HG02840 (cell line): ENCODE data around the gene HOXA3.

Experiments used
- ATAC-seq: cut with Tn5 transposase; IDR thresholded peaks from one replicate; pipeline ENCODE4 v1.9.1; 2021; ENCODE audit warnings: mild to moderate bottlenecking, moderate library complexity, moderate number of reproducible peaks; ENCODE audit not compliant: unreplicated experiment, low FRiP score

The HOXA3 gene

DNA sequence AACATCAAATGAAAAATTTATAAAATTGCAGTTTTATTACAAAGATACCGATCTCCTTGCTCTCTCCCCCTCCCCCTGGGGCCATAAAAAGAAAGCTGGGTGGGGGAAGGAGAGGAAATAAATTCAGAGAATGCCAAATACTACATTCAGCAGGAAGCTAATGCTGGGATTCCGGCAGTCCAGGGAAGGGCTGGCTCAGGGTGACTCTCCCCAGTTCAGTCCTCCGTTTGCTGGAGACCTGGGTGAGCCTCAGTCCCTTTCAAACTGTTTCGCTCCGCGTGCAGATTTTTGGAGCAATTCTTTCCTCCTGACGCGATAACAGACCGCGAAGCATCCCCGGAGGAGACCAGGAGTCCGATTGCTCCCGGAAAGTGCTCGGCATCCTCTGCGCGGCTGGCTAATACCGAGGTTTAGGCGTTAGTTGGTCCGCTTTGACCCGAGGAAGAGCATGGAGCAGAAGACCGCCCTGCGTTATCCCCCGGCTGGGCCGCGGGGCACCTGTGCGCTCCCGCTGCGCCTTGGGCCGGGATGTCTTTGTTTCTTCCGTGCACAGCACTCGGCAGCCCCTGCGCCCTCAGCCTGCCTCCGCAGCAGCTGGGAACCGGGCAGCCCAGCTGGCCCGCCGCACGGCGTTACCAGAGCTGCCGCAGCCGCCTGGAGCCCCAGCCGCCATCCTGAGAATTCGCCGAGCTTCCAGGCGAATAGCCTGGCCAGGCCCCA is 46.0 kb downstream of the HOXA3 start:
- no peak for ATAC-seq

DNA sequence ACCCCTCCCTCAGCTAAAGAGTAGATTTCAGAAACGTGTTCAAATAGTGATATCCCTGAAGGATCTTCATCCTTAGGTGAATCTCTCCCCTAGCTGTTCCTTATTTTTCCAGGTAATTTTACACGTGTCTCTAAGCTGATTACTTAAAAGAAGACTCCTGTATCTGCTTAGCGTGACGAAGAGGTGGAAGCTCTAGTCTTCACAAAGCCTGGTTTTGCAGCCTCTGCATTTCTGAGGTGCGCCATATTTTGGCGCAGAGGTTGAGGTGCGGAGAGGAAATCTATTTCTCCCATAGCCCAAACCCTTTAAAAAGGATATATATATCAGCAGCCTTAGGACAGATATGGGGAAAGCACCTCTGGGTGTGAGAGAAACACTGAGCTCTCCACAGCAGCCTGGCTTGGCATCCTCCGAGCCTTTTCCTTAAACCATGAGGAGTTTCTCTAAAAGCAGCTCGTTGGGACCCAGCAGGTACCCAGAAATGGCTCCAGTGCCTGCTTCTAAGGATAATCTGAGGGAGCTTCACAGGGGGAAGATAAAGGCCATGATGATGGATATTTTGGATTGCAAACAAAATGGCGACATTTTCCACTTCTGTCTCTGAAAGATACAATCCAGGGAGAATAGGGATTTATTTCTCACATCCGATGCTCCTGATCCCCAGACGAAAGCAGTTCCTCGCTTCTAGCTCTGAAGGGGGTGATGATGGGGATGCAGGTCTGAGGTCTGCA is 46.9 kb downstream of the HOXA3 start:
- ATAC-seq: no peak

DNA sequence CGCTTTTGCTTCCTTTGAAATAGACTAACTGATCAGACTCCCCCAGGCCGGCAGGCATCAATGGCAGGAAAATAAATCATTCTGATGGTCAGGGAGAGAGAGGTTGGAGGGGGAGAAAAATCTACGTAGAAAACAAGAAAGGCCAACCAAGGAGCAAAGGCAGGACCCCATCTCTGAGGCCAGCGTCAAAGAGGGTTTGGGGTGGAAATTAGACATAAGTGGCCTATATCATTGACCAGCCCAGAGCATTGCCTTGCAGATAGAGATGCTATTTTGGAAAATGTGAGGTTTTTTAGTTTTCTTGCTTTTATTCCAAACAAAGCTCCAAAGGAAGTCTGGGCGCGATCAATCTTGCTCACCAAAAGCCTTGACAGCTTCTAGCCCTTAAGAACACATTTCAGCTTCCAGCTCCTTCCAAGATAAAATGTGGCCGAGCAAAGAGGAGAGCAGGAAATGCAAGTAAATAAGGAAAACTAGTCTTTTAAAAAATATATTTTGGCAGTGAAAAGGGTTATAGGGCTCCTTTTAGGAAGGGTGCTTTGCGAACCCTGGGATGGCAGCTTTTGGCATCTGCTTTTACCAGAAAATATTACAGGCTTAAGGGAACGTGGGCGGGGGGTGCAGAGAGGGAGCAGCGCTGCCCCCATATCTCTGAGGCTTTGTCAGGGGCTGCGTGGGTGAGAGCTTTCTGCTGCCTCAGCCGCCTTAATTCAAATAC is 47.9 kb downstream of the HOXA3 start:
- ATAC-seq: no peak

DNA sequence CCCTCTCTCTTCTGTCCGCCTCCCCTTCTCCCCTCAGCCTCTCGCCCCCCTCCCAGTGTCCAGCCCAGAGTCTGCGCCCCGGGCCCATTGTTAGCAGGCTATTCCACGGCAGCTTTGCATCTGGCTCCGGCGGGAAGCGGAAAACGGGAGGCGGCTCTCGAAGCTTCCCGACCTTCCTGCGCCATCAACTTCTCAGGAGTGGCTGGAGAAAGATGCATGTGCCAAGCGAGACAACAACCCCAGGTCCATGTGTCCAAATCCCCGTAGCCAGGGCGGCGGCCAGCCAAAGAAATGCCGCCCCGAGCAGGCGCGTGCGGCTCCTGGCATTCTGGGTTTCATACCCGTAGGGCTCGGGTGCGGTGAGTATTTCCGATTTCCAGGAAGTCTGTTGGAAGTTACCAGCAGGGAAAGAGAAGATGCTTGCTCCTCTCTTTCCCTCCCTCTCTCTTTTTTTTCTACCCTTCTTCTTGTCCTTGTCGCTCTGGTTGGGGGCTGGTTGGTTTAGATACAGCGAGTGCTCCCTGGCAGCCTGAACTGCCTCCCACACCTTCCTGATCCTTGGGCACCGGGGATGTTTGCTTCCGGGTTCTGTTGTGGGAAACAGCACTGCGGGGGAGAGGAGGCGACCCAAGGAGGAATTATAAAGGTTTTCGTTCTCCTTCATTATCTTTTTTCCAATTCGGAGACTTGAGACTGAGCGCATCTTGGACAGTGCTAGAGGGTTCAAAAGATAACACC is 48.7 kb downstream of the HOXA3 start:
- ATAC-seq: no peak

DNA sequence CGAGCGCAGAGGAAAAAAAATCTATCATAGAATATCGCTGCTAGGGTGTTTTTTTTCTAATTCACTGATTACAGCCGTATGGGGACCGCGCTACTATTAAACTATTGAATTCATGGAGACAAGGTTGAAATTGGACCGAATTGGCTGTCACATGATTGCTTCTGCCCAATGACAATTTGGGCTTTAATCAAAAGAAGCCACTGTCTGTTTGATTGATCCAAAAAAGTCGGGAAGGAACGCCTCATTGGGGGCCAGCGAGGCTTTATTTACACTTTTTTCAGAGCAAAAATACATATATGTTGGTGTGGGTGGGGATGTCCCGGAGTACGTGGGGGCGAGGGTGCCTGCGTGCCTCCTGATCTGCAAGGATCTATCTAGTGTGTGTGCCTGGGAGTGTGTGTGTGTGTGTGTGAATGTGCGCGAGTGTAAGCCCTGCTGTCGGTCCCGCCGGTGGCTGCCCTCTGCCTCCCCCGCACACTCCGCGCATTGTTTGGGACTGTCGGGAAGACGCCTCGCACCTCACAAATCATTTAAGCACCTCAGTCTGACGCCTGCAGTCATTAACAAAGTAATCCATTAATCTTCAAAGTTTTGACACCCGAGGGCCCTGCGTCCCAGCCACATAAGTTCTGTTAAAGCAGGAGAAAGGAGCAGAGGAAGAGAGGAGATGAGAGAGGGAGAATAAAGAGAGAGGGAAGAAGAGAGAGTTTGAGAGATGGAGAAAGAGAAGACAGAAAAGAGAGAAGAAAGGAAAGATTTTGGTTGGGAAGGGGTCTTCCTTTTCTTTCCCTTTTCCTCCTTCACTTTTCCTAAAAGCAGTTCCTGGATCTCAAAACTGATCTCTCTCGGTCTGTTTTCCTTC is 49.6 kb downstream of the HOXA3 start, which contains the start of gene HOXA2:
Gene HOXA2 (minus strand): TSS at position 103 of the 862 bp plus-strand sequence. CDS start 183 bp downstream, outside the sequence.
- no peak for ATAC-seq

- ATAC-seq: no peak
These were observed 50.3 kb downstream of the HOXA3 start for GRCh38 chr7:27101957-27102580.

DNA sequence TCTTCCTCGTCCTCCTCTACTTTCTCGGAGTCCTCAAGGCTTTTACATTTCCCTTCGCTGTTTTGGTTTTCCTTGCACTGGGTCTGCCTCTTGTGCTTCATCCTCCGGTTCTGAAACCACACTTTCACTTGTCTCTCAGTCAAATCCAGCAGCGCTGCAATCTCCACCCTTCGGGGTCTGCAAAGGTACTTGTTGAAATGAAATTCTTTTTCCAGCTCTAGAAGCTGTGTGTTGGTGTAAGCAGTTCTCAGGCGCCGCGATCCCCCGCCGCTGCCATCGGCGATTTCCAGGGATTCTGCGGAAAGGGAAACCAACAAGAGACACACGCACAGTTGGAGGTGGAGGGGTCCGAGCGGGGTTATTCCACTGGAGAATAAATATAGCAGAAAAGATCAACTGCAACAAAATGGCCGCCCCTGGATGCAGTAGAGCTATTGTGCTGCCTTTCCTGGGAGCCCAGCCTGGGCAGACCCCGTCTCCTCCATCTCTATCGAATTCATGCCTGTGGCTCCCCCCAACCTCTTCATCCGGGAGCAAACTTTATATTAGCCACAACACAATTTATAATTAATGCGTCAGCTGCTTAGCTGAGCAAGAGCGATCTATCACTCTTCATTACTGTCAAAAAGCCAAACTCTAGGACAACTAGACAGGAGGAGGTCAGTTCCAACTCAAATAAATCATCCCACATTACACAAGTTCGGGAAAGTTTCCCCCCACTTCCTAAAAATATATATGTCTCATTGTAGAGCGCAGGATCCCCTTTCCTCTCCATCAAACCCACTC is 51.0 kb downstream of the HOXA3 start:
- no peak for ATAC-seq

DNA sequence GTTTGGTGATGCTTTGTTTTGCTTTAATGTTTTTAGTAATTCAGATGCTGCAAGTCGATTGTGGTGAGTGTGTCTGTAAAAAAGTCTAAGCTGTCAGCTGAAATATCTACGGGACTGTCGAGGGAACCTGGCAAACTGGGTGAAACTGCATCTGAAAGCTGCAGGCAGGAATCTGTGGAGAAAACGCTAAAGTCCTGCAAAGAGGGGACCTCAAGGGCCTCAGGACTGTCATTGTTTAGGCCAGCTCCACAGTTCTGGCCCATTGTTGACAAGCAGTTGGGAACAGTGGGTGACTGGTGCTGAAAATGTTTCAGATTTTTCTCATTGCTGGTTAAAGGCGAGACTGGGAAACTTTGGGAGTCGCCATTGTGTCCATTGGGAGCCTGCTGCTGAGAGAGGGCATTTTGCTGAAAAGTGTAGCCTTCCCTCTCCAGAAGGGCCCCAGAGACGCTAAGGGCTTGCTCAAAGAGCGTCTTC is 51.7 kb downstream of the HOXA3 start:
- ATAC-seq: no peak

- no peak for ATAC-seq
These were observed 52.7 kb downstream of the HOXA3 start for GRCh38 chr7:27099453-27100370.

DNA sequence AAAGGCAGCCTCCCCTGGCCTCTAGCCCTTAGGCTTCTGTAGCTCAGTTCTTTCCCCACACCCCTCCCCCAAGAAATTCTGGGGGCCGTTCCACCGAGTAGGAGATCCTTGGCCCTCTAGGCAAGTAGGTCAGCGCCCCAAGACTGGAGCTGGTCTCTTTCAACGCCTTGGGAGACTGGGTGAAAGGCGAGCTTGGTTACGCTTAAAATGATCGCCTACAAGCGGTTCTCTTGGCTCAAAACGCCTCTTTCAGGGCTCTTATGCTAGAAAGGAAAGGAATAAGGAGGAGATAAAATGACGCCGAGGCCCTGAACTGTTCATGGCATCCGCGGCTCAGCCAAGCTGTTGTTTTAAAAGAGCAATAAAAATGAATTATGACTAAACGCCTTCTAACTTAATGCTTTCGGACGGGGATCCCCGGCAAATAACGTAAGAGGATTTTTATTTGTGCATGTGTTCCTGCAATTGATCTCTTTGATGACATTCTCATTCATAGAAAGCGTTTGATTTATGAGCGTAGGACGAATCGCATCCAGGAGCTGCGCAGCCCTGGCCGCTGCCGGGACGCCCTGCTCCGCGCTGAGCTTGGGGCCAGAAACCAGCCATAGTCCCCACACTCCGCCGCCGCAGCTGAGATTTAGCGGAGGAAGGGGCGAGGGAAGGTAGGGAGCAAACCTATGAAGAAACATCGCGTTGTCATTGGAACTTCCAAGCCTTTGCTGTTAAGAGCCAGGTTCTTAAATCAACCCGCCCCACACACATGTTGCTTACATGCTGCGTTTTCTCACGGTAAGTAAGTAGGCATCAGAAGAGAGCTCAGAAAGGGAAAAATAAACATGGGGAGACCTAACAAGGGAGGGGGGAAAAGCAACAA is 53.6 kb downstream of the HOXA3 start:
- no peak for ATAC-seq

GRCh38 chr7:27097686-27098577 is 54.5 kb downstream of the HOXA3 start:
- no peak for ATAC-seq

GRCh38 chr7:27096768-27097514 is 55.4 kb downstream of the HOXA3 start:
- ATAC-seq: no peak

- ATAC-seq: peak; percentile 77
These were observed 56.3 kb downstream of the HOXA3 start, which contains the start of gene HOXA1 for GRCh38 chr7:27095897-27096767. Gene HOXA1 (minus strand): TSS chr7:27096000. CDS start chr7:27095912, 88 bp downstream.
